Measurements from ENCODE around the gene CCNJL. TPM values are rescaled to one million over a fixed set of nuclear protein-coding genes. Genes with fewer than 3 reads are reported as not detected.
"Not testable (repeated sequence)": the region's sequence is repeated elsewhere in the genome, so short reads cannot be mapped to it uniquely, and the experiment has no call there.

The CCNJL gene
- total RNA-seq, 2 experiments from 2014 or later = not detected

GRCh38 chr5:160250226-160250625 lies 62.1 kb downstream of the CCNJL start:
- CTCF ChIA-PET = interaction anchor here (0.6 to 1.1 kb wide), 2 partner anchors 95 to 189 kb away, joined by 3 read pairs; no protein-coding TSS in a partner anchor
- Mint-ChIP-seq H3K36me3 (ENCODE audit: low read depth) (no peaks in the 10 kb centered on the region), H3K27me3 (ENCODE audit: low read depth) (no peaks in the 10 kb centered on the region), H3K27ac (no peak overlapping the region), H3K4me1 (ENCODE audit: low read depth) (no peaks in the 10 kb centered on the region), H3K4me3 (no peak overlapping the region), H3K9me3 (no peaks in the 10 kb centered on the region)
- intact Hi-C loops (cut with micrococcal nuclease) = no loop called here
- DNase-seq = no peak

DNA sequence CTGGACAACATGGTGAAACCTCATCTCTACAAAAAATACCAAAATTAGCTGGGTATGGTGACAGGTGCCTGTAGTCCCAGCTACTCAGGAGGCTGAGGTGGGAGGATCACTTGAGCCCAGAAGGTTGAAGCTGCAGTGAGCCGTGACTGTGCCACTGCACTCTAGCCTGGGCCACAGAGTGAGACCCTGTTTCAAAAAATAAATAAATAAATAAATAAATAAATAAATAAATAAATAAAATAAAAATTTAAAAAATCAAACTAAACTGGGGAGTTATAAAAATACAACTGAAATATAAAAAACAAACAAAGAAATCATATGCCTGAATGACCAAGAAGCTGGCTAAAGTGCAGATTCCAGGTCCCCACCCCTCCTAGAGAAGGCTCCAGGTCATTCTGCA lies 62.8 kb downstream of the CCNJL start:
- intact Hi-C loops (cut with micrococcal nuclease) = not testable (repeated sequence)

DNA sequence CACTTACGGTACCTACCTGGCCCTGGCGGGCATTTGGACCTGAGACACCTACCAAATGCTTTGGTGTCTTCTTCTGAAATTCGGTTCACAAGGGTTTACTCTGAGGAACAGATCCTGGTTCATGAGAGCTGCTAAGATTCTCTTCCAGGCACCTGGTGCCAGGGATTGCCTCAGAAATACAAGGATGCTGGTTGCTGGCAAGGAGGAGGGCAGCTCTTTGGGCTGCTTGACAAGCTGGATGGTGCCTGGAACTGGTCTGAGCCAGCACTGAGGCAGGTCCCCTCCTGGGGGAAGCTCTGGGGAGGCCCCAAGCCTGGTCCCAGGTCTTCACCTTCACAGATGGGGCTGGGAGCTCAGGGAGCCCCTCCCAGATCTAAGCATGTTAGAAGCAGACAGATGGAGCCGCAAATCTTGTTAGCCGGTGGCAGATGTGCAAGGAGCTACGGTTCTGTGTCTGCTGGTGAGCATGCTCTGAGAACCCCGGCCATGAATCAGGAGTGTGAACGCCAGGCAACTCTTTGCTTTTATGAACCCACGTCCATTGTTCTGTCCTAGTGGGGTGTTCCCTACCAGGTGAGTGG lies 66.8 kb downstream of the CCNJL start:
- no peak for DNase-seq
- intact Hi-C loops (cut with micrococcal nuclease) = no loop called here
- no peaks in the 10 kb centered on the region for H3K9me3 Mint-ChIP-seq
- H3K27ac Mint-ChIP-seq = no peak overlapping the region
- H3K27me3 Mint-ChIP-seq (ENCODE audit: low read depth) = no peaks in the 10 kb centered on the region
- no peaks in the 10 kb centered on the region for H3K36me3 Mint-ChIP-seq (ENCODE audit: low read depth)
- CTCF ChIA-PET = interaction anchor here (0.9 to 1.0 kb wide), 2 partner anchors 46 to 97 kb away, joined by 3 to 4 read pairs; no protein-coding TSS in a partner anchor
- no peaks in the 10 kb centered on the region for H3K4me1 Mint-ChIP-seq (ENCODE audit: low read depth)
- H3K4me3 Mint-ChIP-seq = no peak overlapping the region

More for the DNA sequence above, 62.8 kb downstream of the CCNJL start:
- H3K4me1 Mint-ChIP-seq (ENCODE audit: low read depth); H3K36me3 Mint-ChIP-seq (ENCODE audit: low read depth); CTCF ChIA-PET; H3K9me3 Mint-ChIP-seq; H3K27ac Mint-ChIP-seq; H3K27me3 Mint-ChIP-seq (ENCODE audit: low read depth); H3K4me3 Mint-ChIP-seq; DNase-seq: not testable (repeated sequence)

DNA sequence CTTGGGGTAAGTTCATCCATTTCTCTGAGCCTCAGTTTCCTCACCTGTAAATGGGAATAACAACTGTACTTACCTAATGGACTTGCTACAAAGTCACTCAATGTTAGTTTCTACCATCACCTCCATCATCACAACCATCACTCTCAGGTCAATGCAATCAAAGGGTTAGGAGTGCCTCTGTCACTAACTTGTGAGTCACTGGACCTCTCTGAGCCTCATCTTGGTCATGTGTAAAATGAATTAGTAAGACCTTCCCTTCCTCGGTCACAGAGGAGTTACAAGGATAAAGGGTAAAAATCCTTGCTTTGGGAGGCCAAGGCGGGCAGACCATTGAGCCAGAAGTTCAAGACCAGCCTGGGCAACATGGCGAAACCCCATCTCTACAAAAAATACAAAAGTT lies 70.2 kb downstream of the CCNJL start:
- Mint-ChIP-seq H3K9me3 (no peaks in the 10 kb centered on the region), H3K36me3 (ENCODE audit: low read depth) (no peaks in the 10 kb centered on the region), H3K4me1 (ENCODE audit: low read depth) (no peaks in the 10 kb centered on the region), H3K4me3 (no peak overlapping the region), H3K27ac (no peak overlapping the region), H3K27me3 (ENCODE audit: low read depth) (no peaks in the 10 kb centered on the region)
- intact Hi-C loops (cut with micrococcal nuclease) = no loop called here
- CTCF ChIA-PET = interaction anchor here (0.6 to 1.0 kb wide), 2 partner anchors 29 to 103 kb away, joined by 3 to 5 read pairs; no protein-coding TSS in a partner anchor
- DNase-seq = no peak

DNA sequence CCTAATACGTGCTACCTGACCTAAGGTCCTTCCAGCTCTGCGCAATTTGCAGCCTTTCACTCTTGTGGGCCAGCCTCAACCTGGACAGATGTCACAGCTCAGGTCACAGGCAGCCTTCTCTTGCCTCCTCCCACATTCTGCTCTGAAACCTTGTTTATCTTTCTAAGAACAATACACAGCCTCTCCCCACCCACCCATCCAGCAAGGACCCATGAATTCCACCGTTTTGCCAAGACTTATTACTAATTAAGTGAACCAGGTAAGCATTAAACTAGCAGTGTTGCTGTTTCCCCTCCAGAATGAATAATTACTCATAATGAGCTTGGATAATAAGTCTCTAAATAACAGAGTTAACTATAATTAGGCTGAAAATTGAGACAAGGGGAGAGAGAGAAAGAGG lies 72.0 kb downstream of the CCNJL start:
- Mint-ChIP-seq H3K27ac (no peak overlapping the region), H3K9me3 (no peaks in the 10 kb centered on the region), H3K4me3 (no peak overlapping the region), H3K27me3 (ENCODE audit: low read depth) (no peaks in the 10 kb centered on the region), H3K4me1 (ENCODE audit: low read depth) (no peaks in the 10 kb centered on the region), H3K36me3 (ENCODE audit: low read depth) (no peaks in the 10 kb centered on the region)
- intact Hi-C loops (cut with micrococcal nuclease) = no loop called here
- no peak for DNase-seq
- CTCF ChIA-PET = interaction anchor here (0.7 kb wide), 1 partner anchor 32 kb away, joined by 6 read pairs; no protein-coding TSS in a partner anchor

- Mint-ChIP-seq H3K4me3 (no peak overlapping the region), H3K27me3 (ENCODE audit: low read depth) (no peaks in the 10 kb centered on the region), H3K27ac (no peak overlapping the region), H3K4me1 (ENCODE audit: low read depth) (no peaks in the 10 kb centered on the region), H3K9me3 (no peaks in the 10 kb centered on the region), H3K36me3 (ENCODE audit: low read depth) (no peaks in the 10 kb centered on the region)
- CTCF ChIA-PET = no interaction called here
- intact Hi-C loops (cut with micrococcal nuclease) = no loop called here
- DNase-seq = no peak
Observed at GRCh38 chr5:160237571-160238093, 74.7 kb downstream of the CCNJL start.

- H3K27ac Mint-ChIP-seq = no peak overlapping the region
- H3K27me3 Mint-ChIP-seq (ENCODE audit: low read depth) = no peaks in the 10 kb centered on the region
- H3K9me3 Mint-ChIP-seq = no peaks in the 10 kb centered on the region
- CTCF ChIA-PET = no interaction called here
- H3K4me3 Mint-ChIP-seq = no peak overlapping the region
- intact Hi-C loops (cut with micrococcal nuclease) = no loop called here
- DNase-seq = no peak
- no peaks in the 10 kb centered on the region for H3K36me3 Mint-ChIP-seq (ENCODE audit: low read depth)
- no peaks in the 10 kb centered on the region for H3K4me1 Mint-ChIP-seq (ENCODE audit: low read depth)
Observed at GRCh38 chr5:160235731-160236130, 76.6 kb downstream of the CCNJL start.

DNA sequence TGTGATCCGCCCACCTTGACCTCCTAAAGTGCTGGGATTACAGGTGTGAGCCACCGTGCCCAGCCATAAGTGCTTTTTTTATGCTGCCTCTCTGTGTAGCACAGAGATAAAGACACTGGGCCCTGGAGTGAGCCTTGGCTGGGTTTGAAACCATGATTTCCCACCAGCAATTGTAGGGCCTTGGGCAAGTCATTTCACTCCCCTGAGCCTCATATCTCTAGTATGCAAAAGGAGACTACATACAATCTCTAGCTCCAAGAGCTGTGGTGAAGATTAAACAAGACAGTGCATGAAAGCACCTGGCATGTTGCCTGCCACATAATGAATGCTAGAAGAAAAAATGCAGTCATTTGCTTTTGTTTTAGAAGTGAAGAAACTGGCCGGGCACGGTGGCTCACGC lies 79.1 kb downstream of the CCNJL start:
- Mint-ChIP-seq H3K4me3 (no peak overlapping the region), H3K4me1 (ENCODE audit: low read depth) (no peaks in the 10 kb centered on the region), H3K27ac (no peak overlapping the region), H3K9me3 (no peaks in the 10 kb centered on the region), H3K36me3 (ENCODE audit: low read depth) (no peaks in the 10 kb centered on the region), H3K27me3 (ENCODE audit: low read depth) (no peaks in the 10 kb centered on the region)
- CTCF ChIA-PET = interaction anchor here (0.8 kb wide), 1 partner anchor 10 kb away, joined by 3 read pairs; no protein-coding TSS in a partner anchor
- no peak for DNase-seq
- intact Hi-C loops (cut with micrococcal nuclease) = no loop called here

DNA sequence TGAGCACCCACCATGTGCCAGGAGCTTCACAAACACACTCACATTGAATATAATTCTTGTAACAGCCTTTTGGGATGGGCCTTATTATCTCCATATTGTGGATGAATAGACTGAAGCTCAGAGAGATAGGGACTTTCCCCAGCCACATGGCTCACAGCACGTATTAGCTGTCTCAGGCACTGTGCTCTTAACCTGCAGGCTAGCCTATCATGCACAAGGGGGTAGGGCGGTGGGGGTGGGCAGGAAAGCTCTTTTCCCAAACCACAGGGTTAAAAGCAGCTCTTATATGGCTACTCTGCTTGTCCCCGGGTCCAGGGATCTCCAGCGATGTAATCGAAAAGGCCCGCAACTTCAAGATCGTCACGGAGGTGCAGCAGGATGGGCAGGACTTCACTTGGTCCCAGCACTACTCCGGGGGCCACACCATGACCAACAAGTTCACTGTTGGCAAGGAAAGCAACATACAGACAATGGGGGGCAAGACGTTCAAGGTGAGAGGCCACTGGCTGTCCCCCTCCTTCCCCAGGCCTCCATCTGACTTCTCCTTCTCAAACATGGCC lies 80.5 kb downstream of the CCNJL start:
- Mint-ChIP-seq H3K9me3 (no peaks in the 10 kb centered on the region), H3K4me1 (ENCODE audit: low read depth) (no peaks in the 10 kb centered on the region), H3K27ac (no peak overlapping the region), H3K36me3 (ENCODE audit: low read depth) (no peaks in the 10 kb centered on the region), H3K4me3 (no peak overlapping the region), H3K27me3 (ENCODE audit: low read depth) (no peaks in the 10 kb centered on the region)
- intact Hi-C loops (cut with micrococcal nuclease) = no loop called here
- peak; percentile 6 for DNase-seq
- CTCF ChIA-PET = interaction anchor here (0.6 to 0.7 kb wide), 2 partner anchors 50 to 599 kb away, joined by 3 to 4 read pairs; no protein-coding TSS in a partner anchor

DNA sequence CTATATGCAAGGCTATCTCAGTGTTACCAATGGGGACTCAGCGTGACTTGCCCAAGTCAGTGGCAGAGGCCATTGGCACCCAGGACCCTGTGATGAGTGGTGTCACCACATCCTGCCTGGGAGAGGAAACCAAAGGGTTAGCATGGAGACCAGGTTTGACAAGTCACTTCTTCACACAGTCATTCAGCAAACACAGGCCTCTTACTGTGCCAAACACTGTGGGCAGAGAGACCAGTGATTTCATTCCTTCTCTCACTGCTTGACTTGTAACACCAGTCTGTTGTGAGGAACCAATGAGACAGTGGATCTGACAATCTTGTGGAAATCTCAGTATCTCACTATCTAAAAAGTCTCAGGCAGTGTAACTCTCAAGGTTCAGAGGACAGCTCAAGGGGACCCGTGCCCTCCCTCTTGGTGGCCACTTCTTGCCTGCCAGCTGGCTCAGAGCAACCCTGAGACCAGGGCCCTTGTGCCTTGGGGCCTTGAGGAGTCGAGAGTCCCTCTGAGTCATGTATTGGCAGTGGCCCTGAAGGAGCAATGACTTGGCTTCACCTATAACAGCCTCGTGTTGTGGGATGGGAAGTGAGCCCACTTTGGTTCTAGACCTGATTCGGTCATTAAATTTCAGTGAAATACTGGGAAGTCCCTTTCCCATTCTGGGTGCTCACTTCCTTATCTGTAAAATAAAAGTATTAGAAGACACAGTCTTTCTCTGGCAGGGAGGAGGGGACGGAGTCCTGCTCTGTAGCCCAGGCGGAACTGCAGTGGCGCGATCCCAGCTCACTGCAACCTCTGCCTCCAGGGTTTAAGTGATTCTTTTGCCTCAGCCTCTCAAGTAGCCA lies 81.5 kb downstream of the CCNJL start:
- Mint-ChIP-seq H3K9me3 (no peaks in the 10 kb centered on the region), H3K27me3 (ENCODE audit: low read depth) (no peaks in the 10 kb centered on the region), H3K4me3 (no peak overlapping the region), H3K27ac (no peak overlapping the region), H3K36me3 (ENCODE audit: low read depth) (no peaks in the 10 kb centered on the region), H3K4me1 (ENCODE audit: low read depth) (no peaks in the 10 kb centered on the region)
- intact Hi-C loops (cut with micrococcal nuclease) = no loop called here
- DNase-seq = peak; percentile 17
- CTCF ChIA-PET = interaction anchor here (0.6 to 1.1 kb wide), 3 partner anchors 35 to 115 kb away, joined by 3 to 4 read pairs (median 3); no protein-coding TSS in a partner anchor

DNA sequence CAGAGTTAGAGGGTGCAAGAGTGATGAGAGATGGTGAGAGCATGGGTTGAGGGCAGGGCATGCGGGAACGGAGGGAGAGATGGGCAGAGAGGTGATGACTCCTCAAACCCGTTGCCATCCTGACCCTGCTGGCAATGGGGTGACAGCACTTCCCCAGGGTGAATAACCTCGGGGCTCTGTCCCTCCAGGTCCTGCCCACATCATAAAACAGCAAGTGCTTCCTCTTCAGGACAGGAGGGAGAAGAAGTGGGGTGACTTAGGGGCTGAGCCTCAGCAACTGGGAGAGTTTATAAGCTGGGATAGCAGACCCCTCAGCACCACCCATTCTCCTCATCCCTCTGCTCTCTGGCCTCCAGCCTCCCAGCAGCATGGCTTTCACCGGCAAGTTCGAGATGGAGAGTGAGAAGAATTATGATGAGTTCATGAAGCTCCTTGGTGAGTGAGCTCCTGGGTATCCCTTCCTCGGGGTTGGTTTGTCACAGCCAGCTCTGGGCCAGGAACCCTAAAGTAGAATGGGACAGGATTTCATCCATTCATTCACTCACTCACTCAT lies 83.1 kb downstream of the CCNJL start, which contains the start of gene FABP6:
TSS of gene FABP6 (plus strand) at position 317 of the 553 bp plus-strand sequence. CDS start at position 369, 52 bp downstream.
- no peak within 1 kb of the TSS for H3K4me3 Mint-ChIP-seq
- H3K36me3 Mint-ChIP-seq (ENCODE audit: low read depth) = no peaks in the 10 kb centered on the region
- H3K27ac Mint-ChIP-seq = no peak within 1 kb of the TSS
- H3K4me1 Mint-ChIP-seq (ENCODE audit: low read depth) = no peaks in the 10 kb centered on the region
- CTCF ChIA-PET = no interaction called here
- H3K9me3 Mint-ChIP-seq = no peaks in the 10 kb centered on the region
- no peak for DNase-seq
- H3K27me3 Mint-ChIP-seq (ENCODE audit: low read depth) = no peaks in the 10 kb centered on the region
- intact Hi-C loops (cut with micrococcal nuclease) = no loop called here

DNA sequence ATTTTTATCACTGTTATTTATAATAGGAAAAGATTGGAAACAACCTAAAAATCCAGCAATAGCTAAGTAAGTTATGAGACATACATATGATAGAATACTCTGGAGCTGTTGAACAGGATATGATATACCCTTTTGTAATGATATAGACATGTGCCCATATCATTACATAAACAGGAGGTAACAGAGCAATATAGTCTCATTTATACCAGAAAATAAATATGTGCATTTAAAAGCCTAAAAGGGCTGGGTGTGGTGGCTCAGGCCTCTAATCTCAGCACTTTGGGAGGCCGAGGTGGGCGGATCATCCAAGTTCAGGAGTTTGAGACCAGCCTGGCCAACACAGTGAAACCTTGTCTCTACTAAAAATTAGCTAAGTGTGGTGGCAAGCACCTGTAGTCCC lies 85.4 kb downstream of the CCNJL start:
- no peak overlapping the region for H3K27ac Mint-ChIP-seq
- H3K36me3 Mint-ChIP-seq (ENCODE audit: low read depth) = no peaks in the 10 kb centered on the region
- no peaks in the 10 kb centered on the region for H3K4me1 Mint-ChIP-seq (ENCODE audit: low read depth)
- H3K4me3 Mint-ChIP-seq = no peak overlapping the region
- CTCF ChIA-PET = no interaction called here
- DNase-seq = no peak
- H3K27me3 Mint-ChIP-seq (ENCODE audit: low read depth) = no peaks in the 10 kb centered on the region
- intact Hi-C loops (cut with micrococcal nuclease) = no loop called here
- no peaks in the 10 kb centered on the region for H3K9me3 Mint-ChIP-seq

All from activated naive CD4-positive, alpha-beta T cell treated with anti-CD3 and anti-CD28 coated beads for 36 hours (primary cell).